ENCODE results near the gene CHRM1.

DNA sequence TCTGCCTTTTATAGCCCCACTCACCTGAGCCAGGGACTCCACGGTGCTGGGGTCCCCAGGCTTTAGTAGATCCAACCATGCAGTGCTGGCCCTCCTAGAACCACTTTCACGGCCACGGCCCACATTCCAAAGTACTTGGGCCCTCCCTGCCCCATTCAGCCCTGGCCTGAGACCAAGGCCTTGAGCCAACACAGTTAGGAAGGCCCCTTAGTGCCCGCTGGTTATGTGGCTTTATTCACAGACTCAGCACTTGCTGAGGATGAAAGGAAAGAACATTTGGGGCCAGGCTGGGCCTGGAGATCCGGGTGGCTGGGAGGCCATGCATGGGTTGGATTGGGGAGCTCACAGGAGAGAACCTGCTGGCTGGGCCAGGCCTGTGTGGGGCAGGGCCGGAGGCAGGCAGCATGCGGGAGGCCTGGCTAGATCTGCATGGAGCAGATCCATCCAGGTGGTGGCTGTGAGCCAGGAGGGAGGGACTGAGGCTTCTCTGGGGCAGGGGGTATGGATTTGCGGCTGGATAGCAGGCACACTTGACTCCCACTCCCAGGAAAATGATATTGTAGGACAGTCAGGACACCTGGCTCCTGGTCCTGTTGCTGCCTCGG is 12.6 kb downstream of the CHRM1 start:
- TF ChIP-seq TAF1 (IDR thresholded peaks at IDR 0.05; ENCODE audit: borderline replicate concordance, low read depth, low read length) (no peak), POLR2A (IDR thresholded peaks at IDR 0.05; ENCODE audit: low read depth, low read length) (no peak), POLR2AphosphoS5 (IDR thresholded peaks at IDR 0.05; ENCODE audit: low read depth, low read length) (no peak)

All from GM12892 (cell line).